ENCODE data around the gene FARP1.
"Not testable (repeated sequence)": the region's sequence is repeated elsewhere in the genome, so short reads cannot be mapped to it uniquely, and the experiment has no call there.

The FARP1 gene

DNA sequence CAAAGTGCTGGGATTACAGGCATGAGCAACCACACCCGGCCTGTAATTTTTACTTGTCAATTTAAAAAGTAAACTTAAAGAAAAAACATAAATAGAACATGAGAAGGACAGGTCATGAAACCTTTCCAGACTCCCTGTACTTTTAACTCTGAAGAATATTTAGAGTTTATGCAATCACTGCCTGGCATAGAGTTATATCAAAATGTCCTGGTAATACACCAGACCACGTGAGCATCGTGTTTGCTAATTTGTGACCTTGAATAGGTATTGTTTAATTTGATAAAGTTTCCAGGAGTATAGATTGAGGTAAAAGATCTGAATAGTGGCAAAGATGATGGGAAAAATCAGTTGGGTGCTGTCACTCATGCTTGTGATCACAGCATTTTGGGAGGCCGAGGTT is 115.3 kb downstream of the FARP1 start:
- no peak for DNase-seq

DNA sequence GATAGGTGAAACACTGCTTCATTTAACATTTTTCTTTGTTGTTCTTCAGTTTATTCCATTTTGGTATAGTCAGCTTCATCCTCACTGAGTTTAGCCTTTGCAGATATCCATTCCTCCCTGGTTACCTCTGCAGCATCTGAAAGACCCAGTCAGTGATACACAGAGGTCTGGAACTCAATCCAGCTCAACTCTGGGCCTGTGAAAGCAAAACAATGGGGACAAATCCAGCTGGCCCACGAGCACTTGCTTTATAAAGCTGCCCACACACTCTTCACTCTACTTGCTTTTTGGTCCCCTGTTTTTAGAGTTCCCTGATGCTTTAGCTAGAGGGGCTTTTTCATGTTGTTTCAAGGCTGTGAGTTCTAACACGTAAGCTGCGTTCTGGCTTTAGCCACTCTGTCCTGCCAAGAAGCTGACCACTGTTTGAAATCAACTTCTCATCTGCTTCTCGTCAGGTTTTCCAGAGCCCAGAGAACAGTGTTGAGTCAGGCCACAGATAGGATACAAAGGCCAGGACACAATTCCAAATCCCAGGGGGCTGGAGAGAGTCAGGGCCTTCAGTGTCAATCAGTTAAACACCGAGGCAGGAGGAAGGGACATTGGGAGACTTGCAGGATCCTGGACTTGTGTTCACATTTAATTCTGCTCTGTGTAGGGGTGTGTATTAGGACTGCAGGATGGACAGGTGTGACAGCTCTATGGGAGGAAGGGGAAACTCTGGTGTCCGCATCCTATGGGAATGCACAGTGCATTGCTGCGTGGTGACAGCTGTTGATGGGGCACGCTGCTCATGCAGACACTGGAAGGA is 117.7 kb downstream of the FARP1 start:
- peak in 4 of 58 donors; percentile 2 to 23 (median 6) for DNase-seq

DNA sequence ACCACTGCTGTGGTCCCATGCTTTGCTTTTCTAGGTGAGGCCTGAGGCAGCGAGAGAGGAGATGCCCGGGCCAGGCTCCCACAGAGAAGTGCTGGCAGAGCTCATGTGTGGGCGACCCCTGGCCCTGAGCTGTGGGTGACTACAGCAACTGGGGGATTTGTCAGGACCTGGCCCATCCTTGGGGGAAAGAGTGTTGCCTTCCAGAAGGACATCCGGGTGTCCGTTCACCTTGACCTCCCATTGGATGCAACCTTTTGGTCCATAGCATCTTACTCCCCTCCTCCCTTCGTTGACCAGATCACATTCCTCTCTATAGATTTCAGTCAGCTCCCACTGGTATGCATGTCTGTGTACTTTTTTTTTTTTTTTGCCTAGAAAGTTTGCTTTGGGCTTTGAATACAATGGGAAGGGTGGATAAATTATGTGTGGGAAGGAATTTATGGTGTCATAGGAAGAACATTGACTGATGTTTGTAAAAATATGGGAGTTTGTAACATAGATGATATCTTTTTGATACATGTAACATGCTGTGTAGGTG is 118.3 kb downstream of the FARP1 start:
- no peak for DNase-seq

DNA sequence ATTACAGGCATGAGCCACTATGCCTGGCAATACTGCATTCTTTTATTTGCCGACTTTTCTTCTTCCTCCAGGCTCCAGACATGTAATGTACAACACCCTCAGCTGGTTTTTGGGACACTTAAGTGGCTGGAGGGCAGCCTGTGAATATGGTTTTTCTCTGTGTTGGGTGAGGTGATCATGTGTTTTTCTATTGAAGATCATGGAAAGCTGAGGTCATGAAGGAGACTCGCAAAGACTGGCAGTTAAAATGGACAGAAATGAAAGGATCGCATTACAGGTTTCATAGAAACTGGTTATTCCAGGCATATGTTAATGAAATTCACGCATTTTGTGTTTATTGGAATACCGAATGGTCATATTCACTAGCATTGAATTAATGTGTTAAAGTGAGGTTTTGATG is 119.4 kb downstream of the FARP1 start:
- DNase-seq = no peak

DNA sequence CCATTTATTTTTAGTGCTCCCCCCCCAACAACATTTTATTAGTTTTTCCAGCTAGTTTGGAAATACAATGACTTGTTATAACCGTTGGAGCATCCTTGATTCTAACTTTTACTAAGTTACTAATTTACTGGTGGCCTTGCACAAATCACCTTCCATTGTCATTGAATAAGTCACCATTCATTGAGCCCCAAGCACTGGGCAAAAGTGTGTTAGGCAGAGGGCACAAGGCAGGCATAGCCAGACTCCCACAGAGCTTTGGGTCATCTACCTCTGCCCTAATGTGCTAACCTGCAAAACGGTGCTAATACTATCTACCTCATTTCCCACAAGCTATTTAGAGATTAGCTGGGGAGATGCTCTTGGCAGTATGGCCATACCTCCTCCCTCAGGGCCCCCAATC is 120.9 kb downstream of the FARP1 start:
- DNase-seq = no peak

DNA sequence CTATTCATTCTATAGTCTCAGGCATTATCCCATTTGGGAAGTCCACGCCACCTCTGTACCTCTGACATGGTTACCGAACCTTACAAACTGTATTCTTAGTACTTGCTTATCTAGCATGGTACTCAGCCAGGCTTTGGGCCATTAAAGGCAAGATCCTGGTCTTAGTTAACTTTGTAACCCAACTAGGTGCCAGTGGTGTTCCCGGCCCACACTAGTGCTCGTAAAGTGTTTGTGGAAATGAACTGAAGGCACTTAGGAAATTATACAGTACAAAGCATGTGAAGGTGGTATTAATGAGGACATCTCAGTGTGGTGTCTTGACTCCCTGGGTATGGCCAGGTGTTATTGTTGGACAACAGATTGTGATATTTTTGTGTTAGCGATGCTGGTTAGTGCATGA is 122.0 kb downstream of the FARP1 start:
- no peak for DNase-seq

DNA sequence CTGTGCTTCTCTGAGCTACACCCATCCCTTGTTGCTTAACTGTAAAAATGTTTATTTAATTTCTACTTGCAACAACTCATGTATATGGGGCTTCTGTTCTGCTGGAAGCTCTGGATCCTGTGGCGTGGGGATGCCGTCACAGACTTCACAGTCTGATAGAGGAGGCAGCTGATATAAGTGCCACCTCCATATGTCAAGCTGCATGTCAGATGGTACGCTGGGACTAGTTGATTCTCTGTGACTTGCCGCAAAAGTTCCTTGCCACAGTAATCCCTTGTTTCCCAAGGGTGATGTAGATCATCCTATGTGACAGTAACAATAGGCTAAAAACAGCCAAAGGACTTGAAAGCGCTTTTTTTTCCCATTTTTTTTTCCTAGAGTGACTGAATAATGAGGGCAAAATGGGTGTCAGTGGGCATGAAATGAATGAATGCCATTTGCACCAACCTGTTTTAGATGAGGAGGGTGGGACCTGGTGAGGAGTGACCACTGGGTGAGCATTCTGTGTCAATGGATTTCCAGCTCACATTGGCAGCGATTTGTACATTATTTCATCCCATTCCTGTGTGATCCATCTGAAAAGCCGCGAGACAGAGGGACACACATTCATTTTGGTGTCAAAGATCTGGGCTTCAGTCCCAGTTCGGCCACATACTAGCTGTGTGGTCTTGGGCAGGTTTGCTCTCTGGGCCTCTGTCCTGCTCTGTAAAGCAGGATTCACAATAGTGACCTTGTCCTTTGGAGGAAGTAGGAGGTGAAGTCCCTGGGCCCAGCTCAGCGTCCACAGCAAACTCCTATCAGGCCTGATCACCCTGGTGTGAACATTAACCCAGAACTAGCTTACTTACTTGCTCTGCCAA is 123.0 kb downstream of the FARP1 start:
- DNase-seq = peak in 7 of 58 donors; percentile 13 to 30 (median 20)

DNA sequence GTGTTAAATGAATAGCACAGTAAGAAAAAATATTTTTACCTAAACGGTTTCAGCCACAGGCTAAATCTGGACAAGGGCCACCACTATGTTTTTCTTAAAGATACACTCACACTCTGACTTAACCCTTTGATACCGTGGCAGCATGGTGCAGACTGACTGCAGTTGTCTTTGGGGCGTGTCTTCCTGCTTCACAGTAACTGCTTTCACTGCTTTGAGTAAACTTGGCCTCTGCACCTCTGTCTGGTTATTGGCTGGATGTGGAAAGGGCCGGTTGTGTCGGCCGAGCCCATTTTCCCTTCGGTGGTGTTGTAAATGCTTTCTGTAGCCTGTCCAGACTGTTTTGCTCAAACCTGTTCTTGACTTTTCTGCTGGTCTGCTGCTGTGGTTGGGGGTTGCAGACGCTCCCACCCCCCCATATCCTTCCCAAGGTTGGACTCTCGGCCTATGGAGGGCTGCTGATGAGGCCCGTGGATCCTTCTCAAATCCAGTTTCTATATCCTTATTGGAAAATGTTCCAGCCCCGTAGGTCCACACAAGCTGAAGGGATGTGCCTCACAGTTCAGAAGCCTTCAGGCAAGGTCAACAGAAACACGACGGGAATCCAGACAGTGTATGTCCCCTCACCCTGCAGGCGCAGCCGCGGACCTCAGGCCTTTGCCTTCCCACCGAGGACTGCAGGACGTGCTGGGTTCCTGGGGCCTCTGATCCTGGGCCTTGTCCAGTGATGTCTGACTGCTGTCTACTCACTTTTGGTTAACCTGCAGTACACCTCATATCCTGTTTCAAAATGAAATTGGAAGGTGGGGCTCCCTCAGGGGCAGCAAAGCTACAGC is 124.4 kb downstream of the FARP1 start:
- peak in 2 of 58 donors; percentile 6 to 7 for DNase-seq

DNA sequence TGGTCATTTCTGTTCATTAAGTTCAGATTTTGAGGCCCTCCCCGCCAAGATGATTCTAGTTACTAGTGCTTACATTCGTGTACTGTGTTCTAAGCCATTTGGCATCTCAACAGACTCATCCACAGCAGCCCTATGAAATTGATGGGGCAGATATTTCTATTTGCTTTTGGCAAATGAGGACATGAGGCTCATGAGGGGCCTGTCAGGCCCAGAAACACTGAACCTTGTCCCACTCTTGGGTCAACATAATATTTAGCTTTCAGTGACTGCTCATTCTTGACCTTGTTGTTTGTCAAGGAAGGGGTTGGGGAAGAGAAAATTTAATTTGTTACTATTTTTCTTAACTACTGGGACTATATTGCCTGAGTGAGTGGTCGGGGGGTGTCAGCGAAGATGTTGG is 126.5 kb downstream of the FARP1 start:
- no peak for DNase-seq

DNA sequence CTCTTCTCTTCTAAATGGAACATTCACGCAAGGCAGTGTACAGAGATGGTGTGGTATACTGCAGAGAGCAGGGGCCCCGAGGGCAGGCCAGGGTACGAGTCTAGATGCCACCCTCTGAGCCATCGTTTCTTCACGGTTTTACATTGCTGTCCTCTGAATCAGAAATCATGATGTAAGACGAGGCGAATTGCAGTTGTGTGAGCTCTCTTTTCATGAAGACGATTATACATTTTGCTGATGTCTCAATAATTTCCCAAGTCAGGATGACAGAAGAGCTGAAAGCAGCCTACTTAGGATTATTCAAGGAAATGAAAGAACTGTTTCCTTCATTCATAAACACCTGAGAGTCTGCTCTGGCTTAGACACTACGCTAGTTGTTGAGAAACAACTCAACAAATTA is 127.9 kb downstream of the FARP1 start:
- no peak for DNase-seq

DNA sequence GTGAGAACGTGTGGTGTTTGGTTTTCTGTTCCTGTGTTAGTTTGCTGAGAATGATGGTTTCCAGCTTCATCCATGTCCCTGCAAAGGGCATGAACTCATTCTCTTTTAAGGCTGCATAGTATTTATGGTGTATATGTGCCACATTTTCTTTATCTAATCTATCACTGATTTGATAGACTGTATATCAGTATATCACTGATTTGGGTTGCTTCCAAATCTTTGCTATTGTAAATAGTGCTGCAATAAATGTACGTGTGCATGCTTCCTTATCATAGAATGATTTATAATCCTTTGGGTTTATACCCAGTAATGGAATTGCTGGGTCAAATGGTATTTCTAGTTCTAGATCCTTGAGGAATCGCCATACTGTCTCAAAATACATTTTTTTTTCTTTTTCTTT is 128.8 kb downstream of the FARP1 start:
- not testable (repeated sequence) for DNase-seq

DNA sequence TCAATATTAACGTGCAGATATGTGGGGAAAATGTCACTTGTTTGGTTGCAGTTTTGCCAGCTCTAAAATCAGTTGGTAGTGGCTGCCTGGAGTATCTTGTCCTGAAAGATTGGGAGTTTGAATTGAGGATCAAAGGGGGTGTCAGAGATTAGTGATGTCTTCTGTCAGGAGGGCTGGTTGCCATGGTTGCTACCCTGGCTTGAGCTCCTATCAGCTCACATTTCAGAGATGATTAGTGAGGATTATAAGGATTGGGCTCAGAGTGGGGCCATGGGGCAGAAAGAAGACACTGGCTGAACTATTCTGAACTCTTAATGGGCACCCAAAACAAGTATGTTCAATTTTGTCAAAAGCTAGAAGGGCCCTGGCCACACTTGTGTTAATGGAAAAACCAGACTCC is 129.7 kb downstream of the FARP1 start:
- DNase-seq = no peak

DNA sequence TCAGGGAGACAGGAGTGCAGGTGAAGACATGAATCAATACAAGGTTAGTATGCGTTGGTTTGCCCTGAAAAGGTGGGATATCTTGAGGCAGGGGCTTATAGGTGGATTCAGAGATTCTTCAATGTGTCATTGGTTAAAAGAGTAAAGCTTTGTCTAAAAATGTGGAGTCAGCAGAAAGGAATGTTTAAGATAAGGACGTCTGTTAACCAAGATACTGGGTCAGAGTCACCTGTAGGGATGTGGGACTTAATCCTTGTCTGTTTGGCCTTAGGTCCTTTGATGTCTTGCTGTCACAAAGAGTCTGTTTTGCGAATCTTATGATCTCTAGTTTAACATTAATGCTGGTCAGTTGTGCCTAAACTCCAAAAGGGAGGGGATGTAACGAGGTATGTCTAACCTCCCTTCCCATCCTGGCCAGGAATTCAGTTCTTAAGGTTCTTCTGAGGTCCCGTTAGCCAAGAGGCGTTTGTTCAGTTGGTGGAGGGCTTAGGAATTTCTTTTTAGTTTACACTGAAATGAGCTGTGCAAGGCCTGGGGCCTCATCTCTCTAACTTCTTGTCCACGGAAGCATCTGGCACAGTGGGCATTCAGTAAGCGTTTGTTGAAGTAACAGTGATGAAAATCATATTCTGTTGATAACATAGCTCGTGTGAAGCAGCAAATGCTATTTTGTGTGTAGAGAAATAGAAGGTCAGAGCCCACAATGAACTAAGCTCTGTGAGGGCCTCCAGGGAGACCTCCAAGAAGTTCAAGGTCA is 130.4 kb downstream of the FARP1 start:
- no peak for DNase-seq

DNA sequence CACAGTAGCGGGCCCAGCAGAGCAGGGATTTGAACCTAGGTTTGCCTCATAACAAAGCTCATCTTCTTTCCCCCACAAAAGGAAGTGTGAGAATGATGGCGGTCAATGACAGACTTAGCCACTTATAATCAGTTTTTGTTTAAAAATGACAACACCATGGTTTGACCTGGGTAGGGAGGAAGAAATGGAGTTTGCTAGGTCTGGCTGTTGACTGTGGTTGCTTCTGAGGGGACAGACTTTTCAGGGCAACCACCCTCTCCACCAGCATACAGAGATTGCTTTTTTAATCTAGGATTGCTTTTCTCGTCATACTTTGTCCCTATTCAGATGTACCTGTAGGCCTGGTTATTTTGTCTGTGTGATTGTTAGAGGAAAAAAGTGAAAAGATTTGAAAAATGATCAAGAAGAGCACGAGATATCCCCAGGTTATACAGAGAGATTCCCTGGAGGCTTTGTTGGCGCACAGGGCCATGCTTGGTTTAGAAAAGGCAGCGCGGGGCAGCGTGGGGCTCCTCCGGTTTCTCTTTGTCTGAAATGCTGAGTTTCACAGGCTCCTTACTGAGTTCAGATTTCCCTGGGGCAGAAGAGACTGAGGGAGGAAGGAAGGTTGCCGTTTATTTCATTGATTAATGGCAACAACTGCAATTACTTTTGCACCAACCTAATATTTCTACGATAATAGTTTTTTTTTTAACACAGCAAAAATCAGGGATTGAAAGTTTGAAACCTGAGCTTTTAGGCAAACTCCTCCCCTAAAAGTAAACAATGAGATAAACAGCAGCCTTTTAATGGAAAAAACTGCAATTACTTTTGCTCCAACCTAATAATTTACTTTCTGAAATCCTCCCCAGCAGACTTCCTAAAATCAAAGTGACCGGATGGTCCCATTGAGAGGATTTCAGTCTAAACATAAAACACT is 131.2 kb downstream of the FARP1 start:
- DNase-seq = no peak

DNA sequence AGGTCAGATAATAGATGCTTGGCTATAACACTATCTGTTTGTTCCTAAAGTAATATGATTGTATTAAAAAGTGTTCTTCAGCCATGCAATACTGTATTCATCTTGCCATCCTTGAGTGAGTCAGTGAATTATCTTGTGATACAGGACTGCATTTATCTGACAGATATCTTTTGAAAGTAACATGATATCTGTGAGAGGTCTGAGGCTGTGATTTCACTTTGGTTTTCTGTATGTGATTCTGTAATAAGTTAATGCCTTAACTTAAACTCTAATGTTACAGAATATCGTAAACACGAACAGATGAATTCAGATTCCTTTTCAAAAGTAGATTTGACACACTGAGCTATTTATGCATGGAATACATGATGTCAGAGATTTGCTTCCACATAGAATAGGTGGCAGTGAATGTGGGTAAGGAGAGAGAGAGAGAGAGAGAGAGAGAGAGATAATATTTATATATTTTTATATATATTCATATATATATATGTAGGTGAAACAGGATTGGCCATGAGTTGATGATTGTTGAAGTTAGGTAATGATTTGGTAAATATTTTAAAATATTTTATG is 132.1 kb downstream of the FARP1 start:
- no peak for DNase-seq

DNA sequence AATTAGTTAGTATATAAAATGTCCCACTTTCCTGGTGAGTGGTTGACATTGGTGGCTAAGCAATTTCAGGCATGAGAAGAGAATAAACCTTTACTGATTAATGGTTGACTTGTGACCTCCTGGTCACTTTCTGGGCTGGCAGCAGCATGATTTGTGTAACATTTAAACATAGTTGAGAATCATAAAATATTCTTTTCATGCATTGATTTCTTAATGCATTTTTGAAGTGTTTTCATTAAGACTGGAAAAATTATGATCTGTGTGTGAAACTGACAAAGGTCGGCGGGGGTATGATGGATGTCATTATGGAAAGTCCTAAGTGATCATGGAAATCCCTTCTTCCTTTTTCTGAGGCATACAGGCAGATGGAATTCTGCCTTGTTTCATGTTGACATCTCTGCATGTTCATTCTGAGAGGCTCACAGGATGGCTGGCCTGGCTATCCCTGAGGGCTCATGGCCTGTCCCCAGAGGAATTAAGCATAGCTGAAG is 132.8 kb downstream of the FARP1 start:
- DNase-seq = no peak

DNA sequence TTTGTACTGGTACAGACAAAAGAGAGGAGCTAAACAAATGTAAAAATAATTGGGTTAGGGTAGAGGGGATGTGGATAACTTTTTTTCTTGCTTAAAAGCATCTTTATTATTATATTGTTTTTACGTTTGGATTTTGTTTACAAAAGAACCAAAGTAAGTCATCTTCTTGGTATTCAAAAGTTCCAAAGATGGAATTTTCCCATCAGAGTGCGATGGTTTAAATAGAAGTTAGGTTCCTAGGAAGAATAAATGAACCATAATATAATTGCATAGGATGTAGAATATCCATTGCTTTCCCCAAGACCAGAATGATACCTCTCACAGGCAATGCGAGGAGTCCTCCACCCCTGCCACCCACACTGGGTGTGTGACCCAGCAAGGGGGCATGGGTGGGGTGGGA is 133.6 kb downstream of the FARP1 start:
- DNase-seq = no peak

DNA sequence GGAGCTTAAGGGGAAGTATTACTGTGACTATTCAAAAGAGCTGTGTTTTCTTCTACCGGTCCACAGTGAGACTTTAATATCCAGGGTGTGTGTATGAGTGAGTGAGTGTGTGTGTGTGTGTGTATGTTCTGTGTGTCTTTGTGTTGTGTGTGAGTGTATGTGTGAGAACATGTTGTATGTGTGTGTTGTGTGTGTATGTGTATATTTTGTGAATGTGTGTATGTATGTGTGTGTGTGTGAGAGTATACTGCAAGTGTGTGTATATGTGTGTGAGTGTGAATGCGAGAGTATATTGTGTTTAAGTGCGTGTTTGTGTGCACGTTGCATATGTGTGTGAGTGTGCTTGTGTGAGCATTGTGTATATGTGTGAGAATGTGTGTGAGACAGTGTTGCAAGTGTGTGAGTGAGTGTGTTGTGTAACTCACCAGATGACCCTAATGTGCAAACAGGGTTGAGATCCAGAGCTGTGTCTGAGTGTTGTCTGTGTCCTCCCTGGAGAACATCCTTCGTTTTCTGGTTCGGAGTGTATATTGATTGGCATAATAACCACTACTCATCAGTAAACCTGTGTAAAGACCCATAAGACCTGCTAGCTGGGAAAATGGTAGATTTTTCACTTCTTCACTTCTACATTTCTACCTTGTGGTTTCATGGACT is 135.3 kb downstream of the FARP1 start:
- no peak for DNase-seq

Measured in anterior cingulate cortex (tissue), 58 donors.